ENCODE measurements around the gene P2RY14.

The P2RY14 gene

DNA sequence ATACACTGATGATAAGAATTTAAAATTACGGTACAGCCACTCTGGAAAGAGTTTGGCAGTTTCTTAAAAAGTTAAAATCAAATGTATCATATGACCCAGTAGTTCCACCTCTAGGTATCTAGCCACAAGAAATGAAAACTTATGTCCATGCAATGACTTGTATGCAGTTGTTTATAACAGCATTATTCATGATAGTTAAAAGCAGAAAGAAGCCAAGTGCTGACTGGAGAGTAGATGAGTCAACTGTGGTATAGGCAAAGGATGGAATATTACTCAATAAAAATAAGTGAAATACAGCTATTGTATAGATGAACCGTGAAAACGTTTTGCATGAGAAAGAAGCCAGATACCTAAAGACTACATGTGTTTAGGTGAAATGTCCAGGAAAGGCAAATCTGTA, 23.4 kb upstream of the P2RY14 start:
- H3K36me3 ChIP-seq (ENCODE audit: control insufficient read depth, insufficient read depth, low read length), result no peaks in the 10 kb centered on the region; the same call in 1 of the 2 replicates
- no CpG with 5 or more reads among the region's 3 CpGs for WGBS (ENCODE audit: insufficient coverage, insufficient read length)
- H3K4me1 ChIP-seq (ENCODE audit: control insufficient read depth, insufficient read depth, low read length), result peaks cover 9% of the 10 kb centered on the region
- no peaks in the 10 kb centered on the region for H3K27me3 ChIP-seq (ENCODE audit: control insufficient read depth, insufficient read depth, low read length)
- no peaks in the 10 kb centered on the region for H3K9me3 ChIP-seq (ENCODE audit: control insufficient read depth, insufficient read depth, low read length)
- no peak for DNase-seq (ENCODE audit: low read depth, low spot score)
- H3K27ac ChIP-seq (ENCODE audit: low read length), result no peak overlapping the region
- H3K4me3 ChIP-seq (ENCODE audit: low read length), result no peak overlapping the region

DNA sequence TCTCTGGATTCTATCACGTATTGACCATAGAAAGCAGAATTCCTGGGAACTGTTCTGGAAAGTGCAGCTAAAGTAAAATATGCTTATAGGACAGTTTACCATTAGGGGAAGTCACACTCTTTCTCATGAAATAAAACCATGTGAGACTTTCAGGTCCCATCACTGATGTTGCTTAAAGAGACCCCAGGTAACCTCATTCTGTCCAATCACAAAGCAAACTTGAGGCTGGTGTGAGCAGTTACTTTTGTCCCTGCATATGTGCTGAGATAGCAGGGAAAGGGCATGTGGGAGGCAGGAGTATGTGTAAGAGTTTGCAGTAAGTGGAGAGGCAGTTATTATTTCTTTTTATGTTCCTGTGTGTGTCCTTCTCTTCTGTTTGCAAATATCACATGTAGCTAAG, 22.2 kb upstream of the P2RY14 start:
- Histone ChIP-seq H3K9me3 (ENCODE audit: control insufficient read depth, insufficient read depth, low read length) (no peaks in the 10 kb centered on the region), H3K27me3 (ENCODE audit: control insufficient read depth, insufficient read depth, low read length) (no peaks in the 10 kb centered on the region), H3K27ac (ENCODE audit: low read length) (no peak overlapping the region), H3K4me3 (ENCODE audit: low read length) (no peak overlapping the region), H3K36me3 (ENCODE audit: control insufficient read depth, insufficient read depth, low read length) (no peaks in the 10 kb centered on the region; the same call in 1 of the 2 replicates), H3K4me1 (ENCODE audit: control insufficient read depth, insufficient read depth, low read length) (peaks cover 7% of the 10 kb centered on the region; the same call in 1 of the 2 replicates)
- DNase-seq (ENCODE audit: low read depth, low spot score), result no peak
- no CpG with 5 or more reads among the region's 1 CpG for WGBS (ENCODE audit: insufficient coverage, insufficient read length)

DNA sequence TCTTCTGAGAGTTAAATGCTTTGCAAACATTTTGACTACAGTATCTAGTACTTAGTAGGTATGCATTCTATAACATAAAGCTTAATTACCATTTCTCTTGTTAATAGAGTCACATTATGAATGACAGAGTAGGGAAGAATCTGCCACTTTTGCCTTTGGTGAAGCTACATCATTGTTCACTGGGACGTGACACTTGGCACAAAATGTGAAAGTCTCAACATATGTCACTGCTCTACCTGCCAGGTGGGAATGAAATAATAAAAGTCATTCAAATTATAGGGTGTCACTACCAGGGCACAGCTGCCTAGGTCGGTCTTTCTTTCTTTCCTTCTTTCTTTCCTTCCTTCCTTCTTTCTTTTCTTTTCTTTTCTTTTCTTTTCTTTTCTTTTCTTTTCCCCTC, 20.7 kb upstream of the P2RY14 start:
- H3K4me1 ChIP-seq (ENCODE audit: control insufficient read depth, insufficient read depth, low read length), result no peaks in the 10 kb centered on the region
- H3K9me3 ChIP-seq (ENCODE audit: control insufficient read depth, insufficient read depth, low read length), result no peaks in the 10 kb centered on the region
- H3K36me3 ChIP-seq (ENCODE audit: control insufficient read depth, insufficient read depth, low read length), result no peaks in the 10 kb centered on the region; the same call in 1 of the 2 replicates
- H3K4me3 ChIP-seq (ENCODE audit: low read length), result no peak overlapping the region
- no peaks in the 10 kb centered on the region for H3K27me3 ChIP-seq (ENCODE audit: control insufficient read depth, insufficient read depth, low read length)
- no CpG with 5 or more reads among the region's 2 CpGs for WGBS (ENCODE audit: insufficient coverage, insufficient read length)
- DNase-seq (ENCODE audit: low read depth, low spot score), result no peak
- H3K27ac ChIP-seq (ENCODE audit: low read length), result no peak overlapping the region

DNA sequence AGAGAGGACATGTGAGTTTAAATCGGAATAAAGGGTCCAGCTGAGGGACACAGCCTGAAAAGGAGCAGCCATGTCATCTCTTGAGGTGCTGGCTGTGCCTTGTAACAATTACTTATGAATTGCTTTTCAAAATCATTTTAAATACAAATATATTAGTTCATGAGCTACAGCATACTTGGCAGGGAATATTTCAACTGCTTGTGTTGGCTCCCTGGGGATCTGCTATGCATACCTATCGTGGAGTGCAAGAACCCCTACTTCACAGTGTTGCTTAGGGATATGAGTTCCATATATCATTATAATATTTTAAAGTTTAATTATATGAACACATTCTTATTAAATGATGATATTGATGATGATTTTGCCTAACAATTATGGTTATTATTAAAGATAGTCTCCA, 19.1 kb upstream of the P2RY14 start:
- Histone ChIP-seq H3K27ac (ENCODE audit: low read length) (no peak overlapping the region), H3K9me3 (ENCODE audit: control insufficient read depth, insufficient read depth, low read length) (no peaks in the 10 kb centered on the region), H3K27me3 (ENCODE audit: control insufficient read depth, insufficient read depth, low read length) (no peaks in the 10 kb centered on the region), H3K4me1 (ENCODE audit: control insufficient read depth, insufficient read depth, low read length) (no peaks in the 10 kb centered on the region), H3K4me3 (ENCODE audit: low read length) (no peak overlapping the region), H3K36me3 (ENCODE audit: control insufficient read depth, insufficient read depth, low read length) (no peaks in the 10 kb centered on the region; the same call in 1 of the 2 replicates)
- DNase-seq (ENCODE audit: low read depth, low spot score), result no peak
- no CpG with 5 or more reads among the region's 2 CpGs for WGBS (ENCODE audit: insufficient coverage, insufficient read length)

DNA sequence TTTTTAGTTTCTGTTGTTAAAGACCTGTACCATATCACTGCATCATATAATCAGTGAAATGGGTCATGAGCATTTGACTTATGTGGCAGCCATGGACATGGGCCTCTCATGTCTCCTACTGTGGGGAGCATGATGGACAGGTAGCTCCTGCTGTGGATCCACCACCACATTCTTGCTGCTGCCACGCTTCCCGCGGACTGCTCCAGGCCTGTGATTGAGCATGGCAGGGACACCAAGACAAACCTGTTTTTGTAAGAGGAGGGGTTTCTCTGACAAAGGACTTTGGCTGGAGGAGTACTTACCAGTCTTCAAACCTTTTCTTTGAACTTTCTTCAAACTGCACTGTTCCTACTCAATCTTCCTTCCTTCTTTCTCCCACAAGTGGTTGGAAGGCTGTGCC, 17.9 kb upstream of the P2RY14 start:
- no CpG with 5 or more reads among the region's 3 CpGs for WGBS (ENCODE audit: insufficient coverage, insufficient read length)
- Histone ChIP-seq H3K27ac (ENCODE audit: low read length) (no peak overlapping the region), H3K27me3 (ENCODE audit: control insufficient read depth, insufficient read depth, low read length) (no peaks in the 10 kb centered on the region), H3K9me3 (ENCODE audit: control insufficient read depth, insufficient read depth, low read length) (no peaks in the 10 kb centered on the region), H3K36me3 (ENCODE audit: control insufficient read depth, insufficient read depth, low read length) (no peaks in the 10 kb centered on the region; the same call in 1 of the 2 replicates), H3K4me3 (ENCODE audit: low read length) (no peak overlapping the region), H3K4me1 (ENCODE audit: control insufficient read depth, insufficient read depth, low read length) (no peaks in the 10 kb centered on the region)
- no peak for DNase-seq (ENCODE audit: low read depth, low spot score)

DNA sequence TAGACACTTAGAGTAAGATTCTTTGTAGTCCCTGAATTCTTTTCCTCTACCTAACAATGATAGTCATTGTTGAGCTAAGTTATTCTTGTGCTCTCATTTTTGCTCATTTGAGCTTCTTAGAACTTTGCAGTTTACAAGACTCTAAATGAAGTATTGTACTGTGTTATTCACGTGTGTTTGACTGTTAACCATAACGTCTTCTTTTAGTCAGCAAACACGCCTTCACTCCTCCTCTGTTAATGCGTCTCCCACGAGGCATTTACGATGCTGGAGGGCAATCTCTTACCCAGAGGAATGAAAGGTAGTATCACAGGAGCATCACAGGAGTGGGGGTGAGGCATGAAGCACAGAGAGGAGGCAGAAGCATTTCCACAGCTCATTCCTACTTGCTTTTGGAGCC, 14.8 kb upstream of the P2RY14 start:
- Histone ChIP-seq H3K36me3 (ENCODE audit: control insufficient read depth, insufficient read depth, low read length) (no peaks in the 10 kb centered on the region), H3K9me3 (ENCODE audit: control insufficient read depth, insufficient read depth, low read length) (no peaks in the 10 kb centered on the region), H3K27ac (ENCODE audit: low read length) (no peak overlapping the region), H3K27me3 (ENCODE audit: control insufficient read depth, insufficient read depth, low read length) (no peaks in the 10 kb centered on the region), H3K4me3 (ENCODE audit: low read length) (no peak overlapping the region), H3K4me1 (ENCODE audit: control insufficient read depth, insufficient read depth, low read length) (no peaks in the 10 kb centered on the region)
- no CpG with 5 or more reads among the region's 6 CpGs for WGBS (ENCODE audit: insufficient coverage, insufficient read length)
- no peak for DNase-seq (ENCODE audit: low read depth, low spot score)

DNA sequence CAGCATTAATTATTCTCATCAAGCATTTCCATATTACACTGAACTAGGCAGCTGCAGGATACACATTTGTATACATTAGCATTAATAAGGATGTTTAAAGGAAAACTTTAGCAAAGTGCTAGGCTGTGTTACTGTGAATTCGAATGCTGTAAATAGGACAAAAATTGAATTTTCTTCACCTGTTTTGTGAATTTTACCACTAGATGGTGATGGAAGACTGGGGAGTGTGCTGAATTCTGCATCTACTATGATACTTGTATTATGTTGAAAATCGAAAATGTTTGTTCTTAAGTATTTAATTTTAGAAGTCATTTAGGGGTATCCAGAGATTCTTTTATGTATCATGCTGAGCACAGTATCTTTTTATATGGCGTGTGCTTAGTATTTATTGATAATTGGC, 12.3 kb upstream of the P2RY14 start:
- no CpG with 5 or more reads among the region's 3 CpGs for WGBS (ENCODE audit: insufficient coverage, insufficient read length)
- Histone ChIP-seq H3K9me3 (ENCODE audit: control insufficient read depth, insufficient read depth, low read length) (no peaks in the 10 kb centered on the region), H3K4me3 (ENCODE audit: low read length) (no peak overlapping the region), H3K4me1 (ENCODE audit: control insufficient read depth, insufficient read depth, low read length) (no peaks in the 10 kb centered on the region), H3K27ac (ENCODE audit: low read length) (no peak overlapping the region), H3K27me3 (ENCODE audit: control insufficient read depth, insufficient read depth, low read length) (no peaks in the 10 kb centered on the region), H3K36me3 (ENCODE audit: control insufficient read depth, insufficient read depth, low read length) (no peaks in the 10 kb centered on the region)
- DNase-seq (ENCODE audit: low read depth, low spot score), result no peak

DNA sequence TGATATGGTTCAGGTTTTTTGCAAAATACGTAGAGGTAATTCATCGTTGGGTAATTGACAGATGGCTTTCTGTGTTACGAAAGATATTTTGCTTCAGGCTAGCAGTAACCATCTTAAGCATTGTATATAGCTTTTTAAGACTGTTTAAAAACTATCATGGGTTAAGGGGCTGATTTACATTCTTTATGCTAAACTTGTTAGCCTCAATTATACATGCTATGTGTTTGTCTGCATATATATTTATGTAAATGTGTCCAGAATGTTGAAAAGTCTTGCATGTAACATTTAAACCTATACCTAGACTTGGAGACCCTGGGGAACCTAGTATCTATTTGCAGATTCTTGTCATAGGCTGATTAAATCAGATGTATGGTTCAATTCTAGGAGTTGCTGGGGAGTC, 11.1 kb upstream of the P2RY14 start:
- no CpG with 5 or more reads among the region's 3 CpGs for WGBS (ENCODE audit: insufficient coverage, insufficient read length)

DNA sequence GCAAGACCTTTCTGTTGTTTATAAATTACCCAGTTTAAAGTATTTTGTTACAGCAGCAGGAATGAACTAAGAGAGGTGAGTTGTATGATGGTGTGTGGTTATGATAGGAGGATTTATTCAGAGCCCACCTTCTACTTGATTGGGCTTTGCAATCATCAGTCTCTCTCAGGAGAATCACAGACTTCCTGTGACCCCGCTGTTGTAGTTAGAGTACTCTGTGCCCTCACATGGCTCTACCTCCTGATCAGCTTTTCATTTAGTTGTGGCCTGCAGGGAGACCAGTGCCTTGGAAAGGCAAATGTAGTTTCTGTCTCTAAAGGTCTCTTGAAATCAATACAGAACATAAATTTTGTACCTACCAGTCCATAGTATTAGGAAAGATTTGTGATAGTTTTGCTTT, 7.6 kb upstream of the P2RY14 start:
- H3K27me3 ChIP-seq (ENCODE audit: control insufficient read depth, insufficient read depth, low read length), result no peaks in the 10 kb centered on the region
- H3K36me3 ChIP-seq (ENCODE audit: control insufficient read depth, insufficient read depth, low read length), result no peaks in the 10 kb centered on the region
- no peaks in the 10 kb centered on the region for H3K9me3 ChIP-seq (ENCODE audit: control insufficient read depth, insufficient read depth, low read length)
- WGBS (ENCODE audit: insufficient coverage, insufficient read length), result no CpG with 5 or more reads among the region's 1 CpG
- no peak for DNase-seq (ENCODE audit: low read depth, low spot score)
- no peak overlapping the region for H3K4me3 ChIP-seq (ENCODE audit: low read length)
- H3K27ac ChIP-seq (ENCODE audit: low read length), result no peak overlapping the region
- no peaks in the 10 kb centered on the region for H3K4me1 ChIP-seq (ENCODE audit: control insufficient read depth, insufficient read depth, low read length)

More for the DNA sequence above, 11.1 kb upstream of the P2RY14 start:
- DNase-seq (ENCODE audit: low read depth, low spot score), result no peak
- Histone ChIP-seq H3K27ac (ENCODE audit: low read length) (no peak overlapping the region), H3K36me3 (ENCODE audit: control insufficient read depth, insufficient read depth, low read length) (no peaks in the 10 kb centered on the region), H3K27me3 (ENCODE audit: control insufficient read depth, insufficient read depth, low read length) (no peaks in the 10 kb centered on the region), H3K9me3 (ENCODE audit: control insufficient read depth, insufficient read depth, low read length) (no peaks in the 10 kb centered on the region), H3K4me1 (ENCODE audit: control insufficient read depth, insufficient read depth, low read length) (no peaks in the 10 kb centered on the region), H3K4me3 (ENCODE audit: low read length) (no peak overlapping the region)

DNA sequence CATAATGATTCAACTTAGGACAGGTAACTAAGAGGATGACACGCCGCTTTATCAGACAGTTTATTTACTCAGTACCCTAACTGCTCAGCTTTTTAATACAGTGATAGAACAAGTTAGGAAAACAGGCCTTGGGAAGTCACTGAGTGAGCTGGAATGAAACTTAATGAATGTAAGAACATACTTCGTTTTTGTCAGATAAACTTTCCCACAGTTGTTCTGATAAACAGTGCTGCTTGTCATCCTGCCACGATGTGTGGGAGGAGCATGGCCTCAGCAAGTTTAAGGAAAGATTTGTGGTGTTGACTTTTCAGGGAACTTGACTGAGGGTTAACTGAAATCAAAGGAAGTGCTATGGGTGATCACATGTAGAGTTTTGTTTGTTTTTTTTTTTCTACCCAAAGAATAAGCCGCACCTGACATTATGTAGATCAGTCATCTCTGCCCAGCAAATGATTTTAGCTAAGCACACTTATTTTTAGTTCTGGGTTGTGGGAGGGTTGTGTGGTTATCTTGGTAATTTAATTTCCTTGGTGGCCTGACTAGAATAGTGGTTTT, 5.6 kb upstream of the P2RY14 start:
- no peak for DNase-seq (ENCODE audit: low read depth, low spot score)
- no peaks in the 10 kb centered on the region for H3K27me3 ChIP-seq (ENCODE audit: control insufficient read depth, insufficient read depth, low read length)
- no peaks in the 10 kb centered on the region for H3K9me3 ChIP-seq (ENCODE audit: control insufficient read depth, insufficient read depth, low read length)
- H3K4me3 ChIP-seq (ENCODE audit: low read length), result no peak overlapping the region
- WGBS (ENCODE audit: insufficient coverage, insufficient read length), result no CpG with 5 or more reads among the region's 5 CpGs
- H3K4me1 ChIP-seq (ENCODE audit: control insufficient read depth, insufficient read depth, low read length), result no peaks in the 10 kb centered on the region
- no peaks in the 10 kb centered on the region for H3K36me3 ChIP-seq (ENCODE audit: control insufficient read depth, insufficient read depth, low read length)
- H3K27ac ChIP-seq (ENCODE audit: low read length), result no peak overlapping the region

DNA sequence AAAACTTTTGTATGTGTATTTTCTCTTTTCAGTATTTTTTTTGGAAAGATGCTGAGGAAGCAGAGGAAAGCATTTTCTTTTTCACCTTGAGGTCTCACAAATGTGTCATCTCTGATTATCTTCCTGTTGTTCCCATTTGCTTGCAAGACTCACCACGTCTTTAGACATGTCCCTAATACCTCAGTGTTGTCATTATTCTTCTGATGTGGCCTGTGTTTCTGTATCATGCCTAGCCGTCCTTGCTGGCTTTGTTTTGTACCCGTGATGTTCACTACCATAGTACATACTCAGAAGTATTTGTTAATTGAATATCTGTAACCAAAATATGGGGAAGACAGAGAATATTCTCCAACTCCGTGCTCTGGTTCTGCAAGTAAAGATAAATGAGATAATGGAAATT, 5.0 kb upstream of the P2RY14 start:
- Histone ChIP-seq H3K4me1 (ENCODE audit: control insufficient read depth, insufficient read depth, low read length) (no peaks in the 10 kb centered on the region), H3K9me3 (ENCODE audit: control insufficient read depth, insufficient read depth, low read length) (no peaks in the 10 kb centered on the region), H3K27ac (ENCODE audit: low read length) (no peak overlapping the region), H3K36me3 (ENCODE audit: control insufficient read depth, insufficient read depth, low read length) (no peaks in the 10 kb centered on the region), H3K4me3 (ENCODE audit: low read length) (no peak overlapping the region), H3K27me3 (ENCODE audit: control insufficient read depth, insufficient read depth, low read length) (no peaks in the 10 kb centered on the region)
- no CpG with 5 or more reads among the region's 4 CpGs for WGBS (ENCODE audit: insufficient coverage, insufficient read length)
- no peak for DNase-seq (ENCODE audit: low read depth, low spot score)

Measured in iPS DF 6.9 (cell line).